H1 (cell line): Measurements from ENCODE around the gene MED12L. TPM values are rescaled to one million over a fixed set of nuclear protein-coding genes. Genes with fewer than 3 reads are reported as not detected.

Source experiments
- CTCF ChIA-PET: fragments of 300-600 bp; sonication (Branson Sonifier 250); formaldehyde crosslinking; loops from one replicate; lab custom pipeline; 2021; ENCODE audit not compliant: partially characterized antibody; lab: Charles Lee
- POLR2A ChIA-PET: fragments of 300-600 bp; sonication (Branson Sonifier 250); formaldehyde crosslinking; loops from one replicate; lab custom pipeline; 2021; ENCODE audit warnings: inconsistent platforms; ENCODE audit not compliant: partially characterized antibody; lab: Charles Lee
- DNase-seq, 2 experiments: peaks; one replicate each; pipeline versions ENCODE4 v3.0.0 to v3.0.0-alpha.2; 2010 to 2022; ENCODE audit warnings: low spot score in 2 of 2, low read depth in 1 of 2, mixed read lengths in 1 of 2
- FAIRE-seq: peaks from 2 replicates; lab custom pipeline; 2011; peaks lifted over from hg19 to GRCh38; lab: Jason Lieb, UNC
- H2AFZ ChIP-seq: 2 replicates; pipeline ENCODE4 v1.8.1; 2012; ENCODE audit warnings: low read length, inconsistent platforms
- H2AK5ac ChIP-seq: 2 replicates; pipeline ENCODE4 v1.6.1; 2013; ENCODE audit warnings: low read depth, low read length
- H2BK120ac ChIP-seq: replicated peaks from 2 replicates; pipeline ENCODE3; 2013; ENCODE audit warnings: low read depth, low read length, inconsistent platforms
- H2BK12ac ChIP-seq: 2 replicates; pipeline ENCODE4 v1.6.1; 2013; ENCODE audit warnings: low read depth, low read length
- H2BK15ac ChIP-seq: 2 replicates; pipeline ENCODE4 v1.6.1; 2013; ENCODE audit warnings: low read length
- H2BK20ac ChIP-seq: 2 replicates; pipeline ENCODE4 v1.6.1; 2013; ENCODE audit warnings: low read length
- H2BK5ac ChIP-seq: 2 replicates; pipeline ENCODE4 v1.6.1; 2013; ENCODE audit warnings: low read depth, low read length
- H3K14ac ChIP-seq: 2 replicates; pipeline ENCODE4 v1.6.1; 2013; ENCODE audit warnings: inconsistent platforms; ENCODE audit not compliant: insufficient read length
- H3K18ac ChIP-seq: 2 replicates; pipeline ENCODE4 v1.6.1; 2013; ENCODE audit warnings: low read length; ENCODE audit errors: extremely low read depth
- H3K23ac ChIP-seq: 2 replicates; pipeline ENCODE4 v1.6.1; 2013; ENCODE audit warnings: inconsistent platforms; ENCODE audit not compliant: insufficient read length
- H3K23me2 ChIP-seq: 2 replicates; pipeline ENCODE4 v1.6.1; 2013; ENCODE audit warnings: low read depth, low read length
- H3K27ac ChIP-seq: 2 replicates; pipeline ENCODE4 v1.6.1; 2011; ENCODE audit warnings: low read depth, low read length, inconsistent platforms
- H3K27me3 ChIP-seq, 4 experiments: replicated peaks in 1 of 4; 1 replicate in 1 of 4; 2 replicates in 3 of 4; pipeline versions ENCODE4 v1.6.1 to v1.8.1; 2011 to 2013; ENCODE audit warnings: low read length in 3 of 4, mild to moderate bottlenecking in 3 of 4, inconsistent platforms in 2 of 4, mixed read lengths in 2 of 4, moderate library complexity in 1 of 4; ENCODE audit not compliant: control insufficient read depth in 3 of 4, insufficient read depth in 3 of 4; ENCODE audit errors: extremely low read depth in 1 of 4
- H3K36me3 ChIP-seq, 4 experiments: 2 replicates each; pipeline versions ENCODE4 v1.6.1 to v1.8.1; 2011 to 2013; ENCODE audit warnings: mild to moderate bottlenecking in 4 of 4, low read length in 3 of 4, moderate library complexity in 2 of 4, control low read depth in 1 of 4, inconsistent platforms in 1 of 4; ENCODE audit not compliant: insufficient read depth in 4 of 4, control insufficient read depth in 2 of 4
- H3K4ac ChIP-seq: replicated peaks from 2 replicates; pipeline ENCODE3; 2013; ENCODE audit warnings: low read length, low read depth, mixed read lengths, inconsistent platforms; ENCODE audit not compliant: insufficient read length
- H3K4me1 ChIP-seq, 4 experiments: replicated peaks in 1 of 4; 1 replicate in 1 of 4; 2 replicates in 3 of 4; pipeline versions ENCODE4 v1.6.1 to v1.8.1; 2011 to 2013; ENCODE audit warnings: low read length in 3 of 4, inconsistent platforms in 2 of 4, mixed read lengths in 1 of 4; ENCODE audit not compliant: insufficient read depth in 4 of 4, control insufficient read depth in 3 of 4
- H3K4me2 ChIP-seq, 2 experiments: 2 replicates each; pipeline versions ENCODE4 v1.6.1 to v1.8.1; 2011 to 2013; ENCODE audit warnings: low read depth in 2 of 2, low read length in 2 of 2, control low read depth in 1 of 2, inconsistent platforms in 1 of 2, mild to moderate bottlenecking in 1 of 2; ENCODE audit not compliant: insufficient read depth in 1 of 2
- H3K4me3 ChIP-seq, 4 experiments: fragments of 200-600, 300-600 bp in 1 of 4; sonication (generic), shearing (Covaris generic), sonication (Bioruptor Twin) in 1 of 4; 2 replicates each; pipeline versions ENCODE4 v1.5.1 to v1.8.1; 2011 to 2016; ENCODE audit warnings: low read length in 4 of 4, low read depth in 3 of 4, control low read depth in 2 of 4, inconsistent platforms in 2 of 4, mild to moderate bottlenecking in 2 of 4, mixed read lengths in 1 of 4, moderate library complexity in 1 of 4; ENCODE audit not compliant: insufficient read depth in 2 of 4; ENCODE audit errors: extremely low read depth in 1 of 4
- H3K56ac ChIP-seq: replicated peaks from 2 replicates; pipeline ENCODE3; 2013; ENCODE audit warnings: low read depth, mild to moderate bottlenecking, mixed read lengths, low read length, inconsistent platforms; ENCODE audit not compliant: insufficient read length
- H3K79me1 ChIP-seq: 2 replicates; pipeline ENCODE4 v1.6.1; 2013; ENCODE audit warnings: low read depth, low read length, control low read depth
- H3K79me2 ChIP-seq, 2 experiments: 2 replicates each; pipeline versions ENCODE4 v1.6.1 to v1.8.1; 2012 to 2013; ENCODE audit warnings: low read length in 2 of 2, mild to moderate bottlenecking in 2 of 2, inconsistent platforms in 1 of 2; ENCODE audit not compliant: insufficient read depth in 2 of 2, control insufficient read depth in 1 of 2
- H3K9ac ChIP-seq, 4 experiments: replicated peaks in 1 of 4; 1 replicate in 1 of 4; 2 replicates in 3 of 4; pipeline versions ENCODE4 v1.6.1 to v1.8.1; 2011 to 2013; ENCODE audit warnings: low read depth in 3 of 4, low read length in 3 of 4, control low read depth in 2 of 4, mild to moderate bottlenecking in 2 of 4, moderate library complexity in 2 of 4, inconsistent platforms in 1 of 4; ENCODE audit errors: extremely low read depth in 1 of 4
- H3K9me3 ChIP-seq, 2 experiments: 2 replicates each; pipeline versions ENCODE4 v1.6.1 to v1.8.1; 2012 to 2013; ENCODE audit warnings: mild to moderate bottlenecking in 2 of 2, moderate library complexity in 2 of 2, control low read depth in 1 of 2, inconsistent platforms in 1 of 2, low read depth in 1 of 2, low read length in 1 of 2, mixed read lengths in 1 of 2; ENCODE audit not compliant: insufficient read depth in 2 of 2
- H4K20me1 ChIP-seq, 2 experiments: replicated peaks in 1 of 2; 2 replicates each; pipeline versions ENCODE3 to v1.8.1; 2011 to 2013; ENCODE audit warnings: inconsistent platforms in 2 of 2, low read length in 2 of 2, mild to moderate bottlenecking in 1 of 2; ENCODE audit not compliant: insufficient read depth in 2 of 2, control insufficient read depth in 1 of 2
- H4K5ac ChIP-seq: 2 replicates; pipeline ENCODE4 v1.6.1; 2013; ENCODE audit warnings: low read length, low read depth, mixed read lengths, inconsistent platforms; ENCODE audit not compliant: insufficient read length
- H4K8ac ChIP-seq: 2 replicates; pipeline ENCODE4 v1.8.0; 2013; ENCODE audit warnings: mild to moderate bottlenecking, moderate library complexity, low read length, inconsistent platforms; ENCODE audit not compliant: insufficient read depth; ENCODE audit errors: extremely low read depth
- H4K91ac ChIP-seq: replicated peaks from 2 replicates; pipeline ENCODE3; 2013; ENCODE audit warnings: low read length, mixed read lengths, inconsistent platforms; ENCODE audit not compliant: insufficient read length
- ASH2L ChIP-seq: fragments of 200-600, 300-600 bp; sonication (generic); IDR thresholded peaks from one replicate; pipeline ENCODE4 v1.7.1; 2017; ENCODE audit warnings: low read length
- EP300 ChIP-seq, 2 experiments: IDR thresholded peaks; 1 replicate in 1 of 2; 2 replicates in 1 of 2; pipeline ENCODE4 v1.6.1; 2011 to 2012; ENCODE audit warnings: low read depth in 2 of 2, low read length in 2 of 2, mild to moderate bottlenecking in 2 of 2, borderline replicate concordance in 1 of 2, inconsistent platforms in 1 of 2, moderate library complexity in 1 of 2
- EZH2 ChIP-seq: fragments of 200-600 bp; sonication (generic); IDR thresholded peaks from 2 replicates; pipeline ENCODE4 v1.7.1; 2012; ENCODE audit warnings: low read depth, mild to moderate bottlenecking, moderate library complexity, low read length, inconsistent platforms; ENCODE audit not compliant: severe bottlenecking
- GTF2F1 ChIP-seq: IDR thresholded peaks from 2 replicates; pipeline ENCODE4 v1.6.1; 2012; ENCODE audit warnings: low read depth, low read length, improper control_type of control experiment, borderline replicate concordance
- POLR2AphosphoS5 ChIP-seq: IDR thresholded peaks from 2 replicates; pipeline ENCODE4 v1.6.1; 2011; ENCODE audit warnings: low read depth, low read length
- SP1 ChIP-seq: IDR thresholded peaks from 2 replicates; pipeline ENCODE4 v1.6.1; 2011; ENCODE audit warnings: low read depth, low read length
- TEAD4 ChIP-seq: IDR thresholded peaks from 2 replicates; pipeline ENCODE4 v1.6.1; 2012; ENCODE audit warnings: low read depth, low read length, inconsistent platforms, mixed read lengths
- WGBS, 2 experiments: shearing (Covaris generic) in 1 of 2; methylation state at CpG; one replicate each; pipeline versions ENCODE4 v1.1.6 to v1.1.7; 2013 to 2015; ENCODE audit warnings: low lambda C conversion rate in 2 of 2, mixed read lengths in 2 of 2, inconsistent platforms in 1 of 2, low coverage in 1 of 2, missing lambda C conversion rate in 1 of 2; ENCODE audit not compliant: insufficient replicate concordance in 2 of 2, insufficient coverage in 1 of 2, insufficient read length in 1 of 2; ENCODE audit errors: extremely low coverage in 1 of 2, missing lambda C conversion rate in 1 of 2; 5-methylcytosine and 5-hydroxymethylcytosine counted together
- polyA plus RNA-seq, 7 experiments: library from polyadenylated mRNA; depleted of rRNA in 3 of 7; stranded (reverse) in 5 of 7; unstranded in 2 of 7; fragments of >200 nt in 5 of 7; fragments of 200-250 nt in 2 of 7; gene quantifications; 1 replicate in 5 of 7; 2 replicates in 1 of 7; 4 replicates in 1 of 7; pipeline versions ENCODE4 v1.2.1 to v1.2.3, GENCODE V29; 2011 to 2013; ENCODE audit warnings: missing spikeins in 2 of 7, mixed read lengths in 2 of 7
- total RNA-seq: library from RNA; stranded (reverse); fragmentation: NEBNext Ultra II Directional; extraction: Animal tissue kit (Norgen Biotek cat#: 25700); gene quantifications from 2 replicates; pipeline ENCODE4 v1.2.1, GENCODE V29; 2021

The MED12L gene
- total and polyA plus RNA-seq, 2 of the 8 experiments (the other 6 are each of a cell fraction or from before 2014, with no cell fraction given) = 3.6 to 26.2 TPM

- Histone ChIP-seq H2AK5ac (no peak overlapping the region), H3K14ac (no peak overlapping the region), H2BK120ac (no peak overlapping the region), H3K56ac (no peak overlapping the region), H4K8ac (no peak overlapping the region), H3K4me3 (no peak overlapping the region), H3K9me3 (no peaks in the 10 kb centered on the region), H3K23me2 (no peaks in the 10 kb centered on the region), H3K4ac (no peak overlapping the region), H3K23ac (no peak overlapping the region), H2AFZ (no peak overlapping the region), H3K4me1 (peaks cover 0 to 5% (median 0%) of the 10 kb centered on the region in 4 experiments; a peak in 1 of 7 replicates), H3K27ac (no peak overlapping the region), H3K27me3 (no peaks in the 10 kb centered on the region), H4K20me1 (no peaks in the 10 kb centered on the region), H3K79me2 (no peaks in the 10 kb centered on the region), H3K4me2 (no peak overlapping the region), H2BK12ac (no peak overlapping the region), H4K91ac (no peak overlapping the region), H3K9ac (no peak overlapping the region), H2BK20ac (no peak overlapping the region), H3K79me1 (no peaks in the 10 kb centered on the region), H2BK15ac (no peak overlapping the region), H4K5ac (no peak overlapping the region), H3K36me3 (no peaks in the 10 kb centered on the region), H3K18ac (no peak overlapping the region), H2BK5ac (no peak overlapping the region)
- DNase-seq (no peak), FAIRE-seq (peak; percentile 39)
- TF ChIP-seq TEAD4 (peak; percentile 25; the same call in 1 of the 2 replicates), POLR2AphosphoS5 (no peak), GTF2F1 (no peak), EZH2 (no peak), SP1 (0 out of 2 replicates have a peak, but pooled peaks have one; percentile 27), EP300 (IDR thresholded peaks at IDR 0.05; ENCODE audit: borderline replicate concordance in 1 of 2, low read depth in 2 of 2, low read length in 2 of 2) (no peak), ASH2L (no peak)
- WGBS, 2 experiments = 89% methylated on average over 3 of the region's 3 CpGs; no CpG with 5 or more reads in 1 of the 2 experiments
- POLR2A ChIA-PET = no interaction called here
- CTCF ChIA-PET = no interaction called here
Observed at GRCh38 chr3:151296226-151296625, 210.8 kb downstream of the MED12L start.
